IMR-90 (cell line): ENCODE data around the gene TNS1. TPM values are rescaled to one million over a fixed set of nuclear protein-coding genes. Genes with fewer than 3 reads are reported as not detected.
"Not testable (repeated sequence)": the region's sequence is repeated elsewhere in the genome, so short reads cannot be mapped to it uniquely, and the experiment has no call there.

Experiments used
- ATAC-seq: fragments of 200-7000 bp; cut with Tn5 transposase; 2 replicates; pipeline ENCODE4 v1.9.1; 2020; ENCODE audit warnings: low read depth, mild to moderate bottlenecking, moderate library complexity
- BruUV-seq: library from RNA; stranded (reverse); fragments of 400-500 nt; replicated peaks from 2 replicates; lab custom pipeline; 2021; lab: Mats Ljungman, UMichigan
- CTCF ChIA-PET: fragments of 300-600 bp; formaldehyde crosslinking; extraction: SDS; loops from one replicate; lab custom pipeline; 2021; ENCODE audit warnings: antibody characterized with exemption; lab: Yijun Ruan, JAX
- POLR2A ChIA-PET: fragments of 300-600 bp; sonication (Branson Sonifier 250); formaldehyde crosslinking; loops from one replicate; lab custom pipeline; 2022; ENCODE audit warnings: antibody characterized with exemption; ENCODE audit not compliant: unreplicated experiment; lab: Charles Lee
- DNase-seq: peaks from one replicate; pipeline ENCODE4 v3.0.0; 2013
- H2AFZ ChIP-seq: replicated peaks from 2 replicates; pipeline ENCODE3; 2013; ENCODE audit warnings: low read length, mild to moderate bottlenecking; ENCODE audit not compliant: poor library complexity
- H2AK5ac ChIP-seq: 2 replicates; pipeline ENCODE4 v1.6.1; 2013; ENCODE audit warnings: low read depth, low read length, inconsistent platforms
- H2AK9ac ChIP-seq: replicated peaks from 2 replicates; pipeline ENCODE3; 2013; ENCODE audit warnings: mild to moderate bottlenecking, low read depth, low read length, moderate library complexity; ENCODE audit not compliant: poor library complexity
- H2BK120ac ChIP-seq: 2 replicates; pipeline ENCODE4 v1.6.1; 2013; ENCODE audit warnings: low read depth, low read length, inconsistent platforms
- H2BK15ac ChIP-seq: 3 replicates; pipeline ENCODE4 v1.6.1; 2013; ENCODE audit warnings: low read depth, low read length, inconsistent platforms
- H2BK20ac ChIP-seq: 2 replicates; pipeline ENCODE4 v1.6.1; 2013; ENCODE audit warnings: low read depth, mild to moderate bottlenecking, inconsistent platforms, low read length, moderate library complexity
- H2BK5ac ChIP-seq: 2 replicates; pipeline ENCODE4 v1.6.1; 2013; ENCODE audit warnings: mild to moderate bottlenecking, low read depth, low read length, inconsistent platforms; ENCODE audit not compliant: poor library complexity, severe bottlenecking
- H3K14ac ChIP-seq: replicated peaks from 2 replicates; pipeline ENCODE4 v1.6.1; 2013; ENCODE audit warnings: low read depth, low read length, inconsistent platforms
- H3K18ac ChIP-seq: 2 replicates; pipeline ENCODE4 v1.6.1; 2013; ENCODE audit warnings: low read depth, low read length, control low read depth
- H3K23ac ChIP-seq: 2 replicates; pipeline ENCODE4 v1.6.1; 2013; ENCODE audit warnings: low read depth, low read length, inconsistent platforms
- H3K27ac ChIP-seq: 2 replicates; pipeline ENCODE4 v1.5.1; 2013; ENCODE audit warnings: mild to moderate bottlenecking, control low read depth, low read length; ENCODE audit not compliant: insufficient read depth
- H3K27me3 ChIP-seq: 2 replicates; pipeline ENCODE4 v1.6.1; 2013; ENCODE audit warnings: low read length; ENCODE audit not compliant: control insufficient read depth, insufficient read depth
- H3K36me3 ChIP-seq: 2 replicates; pipeline ENCODE4 v1.6.1; 2013; ENCODE audit warnings: low read length, mixed read lengths; ENCODE audit not compliant: control insufficient read depth, insufficient read depth
- H3K4ac ChIP-seq: 2 replicates; pipeline ENCODE4 v1.6.1; 2013; ENCODE audit warnings: low read depth, low read length, inconsistent platforms
- H3K4me1 ChIP-seq: 2 replicates; pipeline ENCODE4 v1.6.1; 2013; ENCODE audit warnings: low read length, mixed read lengths; ENCODE audit not compliant: control insufficient read depth, insufficient read depth
- H3K4me2 ChIP-seq: 2 replicates; pipeline ENCODE4 v1.6.1; 2013; ENCODE audit warnings: low read depth, mild to moderate bottlenecking, control low read depth, low read length, moderate library complexity
- H3K4me3 ChIP-seq: 2 replicates; pipeline ENCODE4 v1.5.1; 2013; ENCODE audit warnings: low read depth, mild to moderate bottlenecking, control low read depth, low read length, moderate library complexity; ENCODE audit not compliant: insufficient read depth
- H3K56ac ChIP-seq: 2 replicates; pipeline ENCODE4 v1.6.1; 2013; ENCODE audit warnings: low read length, inconsistent platforms; ENCODE audit not compliant: insufficient read depth; ENCODE audit errors: extremely low read depth
- H3K79me1 ChIP-seq, 2 experiments: 2 replicates each; pipeline ENCODE4 v1.6.1; 2013; ENCODE audit warnings: low read length in 2 of 2, inconsistent platforms in 1 of 2, low read depth in 1 of 2
- H3K9ac ChIP-seq: 2 replicates; pipeline ENCODE4 v1.6.1; 2013; ENCODE audit warnings: low read depth, low read length, control low read depth
- H3K9me1 ChIP-seq: 2 replicates; pipeline ENCODE4 v1.6.1; 2013; ENCODE audit warnings: low read length, inconsistent platforms; ENCODE audit not compliant: insufficient read depth
- H3K9me3 ChIP-seq: 2 replicates; pipeline ENCODE4 v1.6.1; 2013; ENCODE audit warnings: low read length; ENCODE audit not compliant: control insufficient read depth, insufficient read depth
- H4K20me1 ChIP-seq: 2 replicates; pipeline ENCODE4 v1.6.1; 2013; ENCODE audit warnings: low read length, inconsistent platforms; ENCODE audit not compliant: insufficient read depth
- H4K5ac ChIP-seq: 2 replicates; pipeline ENCODE4 v1.6.1; 2013; ENCODE audit warnings: mild to moderate bottlenecking, low read depth, low read length, control low read depth
- H4K8ac ChIP-seq, 2 experiments: 2 replicates each; pipeline ENCODE4 v1.6.1; 2013; ENCODE audit warnings: low read depth in 2 of 2, low read length in 2 of 2, control low read depth in 1 of 2, inconsistent platforms in 1 of 2
- H4K91ac ChIP-seq: 2 replicates; pipeline ENCODE4 v1.6.1; 2013; ENCODE audit warnings: low read depth, low read length, inconsistent platforms; ENCODE audit not compliant: insufficient read depth
- WGBS, 2 experiments: methylation state at CpG; one replicate each; pipeline versions ENCODE4 v1.1.5 to v1.1.7; 2013; ENCODE audit warnings: missing lambda C conversion rate in 2 of 2; ENCODE audit not compliant: insufficient read length in 1 of 2; ENCODE audit errors: extremely low coverage in 2 of 2; 5-methylcytosine and 5-hydroxymethylcytosine counted together
- dilution Hi-C: fragments of 300-500 bp; cut with HindIII; formaldehyde crosslinking; loops from one replicate; pipeline ENCODE4 v1.14.3; 2018; ENCODE audit warnings: low sequenced_read_pairs; ENCODE audit not compliant: unreplicated experiment
- in situ Hi-C: fragments of 300-500 bp; cut with MboI; formaldehyde crosslinking; loops from 3 replicates; pipeline ENCODE4 v1.14.3; 2019; ENCODE audit warnings: low sequenced_read_pairs, inconsistent platforms, mixed read lengths
- intact Hi-C: fragments of 100-400 bp; cut with micrococcal nuclease; formaldehyde crosslinking; loops from 2 replicates; pipeline ENCODE4 v1.10.0; 2022
- polyA plus RNA-seq, 3 experiments: library from polyadenylated mRNA; depleted of rRNA; stranded (reverse); fragments of >200 nt; gene quantifications; 2 replicates each; pipeline ENCODE4 v1.2.3, GENCODE V29; 2012; ENCODE audit warnings: low replicate concordance in 1 of 3
- total RNA-seq: library from RNA; depleted of rRNA; stranded (reverse); fragments of >200 nt; gene quantifications from 2 replicates; pipeline ENCODE4 v1.2.3, GENCODE V29; 2012

TNS1 gene
- total and polyA plus RNA-seq, 2 of the 4 experiments (the other 2 are of a cell fraction), result 41.1 to 45.2 TPM

GRCh38 chr2:217808967-217809366, 193.8 kb downstream of the TNS1 start:
- H3K27me3 ChIP-seq, H2BK15ac ChIP-seq, H2AK9ac ChIP-seq, H2BK5ac ChIP-seq, H3K4me2 ChIP-seq, in situ Hi-C loops, CTCF ChIA-PET, H3K9ac ChIP-seq, H4K5ac ChIP-seq, H2BK20ac ChIP-seq, H3K18ac ChIP-seq, H2AFZ ChIP-seq, H3K14ac ChIP-seq, H4K8ac ChIP-seq, H3K4me1 ChIP-seq, dilution Hi-C loops, H3K56ac ChIP-seq, H3K23ac ChIP-seq, H2AK5ac ChIP-seq, H2BK120ac ChIP-seq, BruUV-seq, H4K91ac ChIP-seq, H3K27ac ChIP-seq, H3K9me3 ChIP-seq, H3K4me3 ChIP-seq, DNase-seq, intact Hi-C loops, H3K4ac ChIP-seq, ATAC-seq, POLR2A ChIA-PET: not testable (repeated sequence)
- WGBS, 2 experiments, result 0 to 100% methylated on average over 1 of the region's 3 CpGs
- Histone ChIP-seq H3K36me3 (peaks cover 74% of the 10 kb centered on the region), H3K79me1 (peaks cover 12 to 19% of the 10 kb centered on the region in 2 experiments), H3K9me1 (peaks cover 18% of the 10 kb centered on the region), H4K20me1 (peaks cover 28% of the 10 kb centered on the region)
